Nephron (organoid): ENCODE measurements around the gene CCNB1.
A peak's percentile ranks its signal among the peaks of the same experiment; 100 is the strongest.

Experiments used
- H3K27ac Mint-ChIP-seq, 3 experiments: 2 replicates each; pipeline ENCODE4 v1.8.0; 2020; ENCODE audit warnings: mixed read lengths in 3 of 3, mild to moderate bottlenecking in 2 of 3, moderate library complexity in 1 of 3
- H3K27me3 Mint-ChIP-seq: 2 replicates; pipeline ENCODE4 v1.8.0; 2021; ENCODE audit warnings: low read depth, mild to moderate bottlenecking, moderate library complexity, mixed read lengths
- H3K36me3 Mint-ChIP-seq: 2 replicates; pipeline ENCODE4 v1.8.0; 2020; ENCODE audit warnings: low read depth, mixed read lengths
- H3K4me1 Mint-ChIP-seq: 2 replicates; pipeline ENCODE4 v1.8.0; 2020; ENCODE audit warnings: mixed read lengths
- H3K4me3 Mint-ChIP-seq, 3 experiments: 2 replicates each; pipeline ENCODE4 v1.8.0; 2020; ENCODE audit warnings: mild to moderate bottlenecking in 3 of 3, mixed read lengths in 3 of 3, moderate library complexity in 2 of 3
- H3K9me3 Mint-ChIP-seq: 2 replicates; pipeline ENCODE4 v1.8.0; 2020; ENCODE audit warnings: mixed read lengths
- CTCF ChIP-seq, 3 experiments: fragments of 200-600 bp; sonication (generic); IDR thresholded peaks; one replicate each; pipeline ENCODE4 v1.5.0; 2021; ENCODE audit warnings: antibody characterized with exemption in 3 of 3; ENCODE audit not compliant: unreplicated experiment in 3 of 3

Gene CCNB1

DNA sequence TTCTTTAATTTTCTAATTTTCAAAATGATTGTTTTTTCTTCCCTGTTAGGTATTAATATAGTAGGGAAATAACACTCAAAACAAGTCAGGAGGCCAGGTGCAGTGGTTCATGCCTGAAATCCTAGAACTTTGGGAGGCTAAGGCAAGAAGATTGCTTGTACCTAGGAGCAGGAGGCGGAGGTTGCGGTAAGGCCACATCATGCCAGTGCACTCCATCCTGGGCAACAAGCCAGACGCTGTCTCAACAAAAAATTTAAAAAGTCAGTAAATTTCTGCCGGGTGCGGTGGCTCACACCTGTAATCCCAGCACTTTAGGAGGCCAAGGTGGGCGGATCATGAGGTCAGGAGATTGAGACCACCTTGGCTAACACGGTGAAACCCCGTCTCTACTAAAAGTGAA is 57.6 kb downstream of the CCNB1 start:
- Mint-ChIP-seq H3K9me3 (no peaks in the 10 kb centered on the region), H3K36me3 (peaks cover 34% of the 10 kb centered on the region), H3K4me1 (no peaks in the 10 kb centered on the region), H3K4me3 (no peak overlapping the region), H3K27ac (no peak overlapping the region), H3K27me3 (no peaks in the 10 kb centered on the region)
- TF ChIP-seq CTCF (IDR thresholded peaks at IDR 0.05; ENCODE audit: unreplicated experiment in 3 of 3), result no peak

DNA sequence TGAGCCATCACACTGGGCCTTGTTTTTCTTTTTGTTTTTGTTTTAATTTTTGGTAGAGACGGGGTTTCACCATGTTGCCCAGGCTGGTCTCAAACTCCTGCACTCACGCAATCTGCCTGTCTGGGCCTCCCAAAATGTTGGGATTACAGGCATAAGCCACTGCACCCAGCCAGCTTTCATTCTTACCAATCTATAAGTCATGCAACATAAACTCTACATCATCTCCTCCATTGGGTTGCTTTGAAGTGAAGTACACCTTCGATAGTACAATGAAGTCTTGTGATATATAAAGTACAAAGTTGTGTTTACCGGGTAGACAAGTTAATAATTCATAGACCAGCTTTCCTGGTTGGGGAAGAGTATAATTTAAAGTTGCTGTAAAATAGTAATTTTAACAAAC is 58.9 kb downstream of the CCNB1 start:
- Mint-ChIP-seq H3K9me3 (no peaks in the 10 kb centered on the region), H3K4me3 (no peak overlapping the region), H3K27ac (peak overlapping the region in 1 of 3 experiments; percentile 31), H3K27me3 (no peaks in the 10 kb centered on the region), H3K36me3 (peaks cover 30% of the 10 kb centered on the region), H3K4me1 (no peaks in the 10 kb centered on the region)
- TF ChIP-seq CTCF (IDR thresholded peaks at IDR 0.05; ENCODE audit: unreplicated experiment in 3 of 3), result no peak
